HG02763 (cell line): ENCODE data around the gene DHRS7C.

Source experiments
- ATAC-seq: cut with Tn5 transposase; IDR thresholded peaks from one replicate; pipeline ENCODE4 v1.9.1; 2021; ENCODE audit warnings: mild to moderate bottlenecking, moderate library complexity; ENCODE audit not compliant: unreplicated experiment

DHRS7C gene

DNA sequence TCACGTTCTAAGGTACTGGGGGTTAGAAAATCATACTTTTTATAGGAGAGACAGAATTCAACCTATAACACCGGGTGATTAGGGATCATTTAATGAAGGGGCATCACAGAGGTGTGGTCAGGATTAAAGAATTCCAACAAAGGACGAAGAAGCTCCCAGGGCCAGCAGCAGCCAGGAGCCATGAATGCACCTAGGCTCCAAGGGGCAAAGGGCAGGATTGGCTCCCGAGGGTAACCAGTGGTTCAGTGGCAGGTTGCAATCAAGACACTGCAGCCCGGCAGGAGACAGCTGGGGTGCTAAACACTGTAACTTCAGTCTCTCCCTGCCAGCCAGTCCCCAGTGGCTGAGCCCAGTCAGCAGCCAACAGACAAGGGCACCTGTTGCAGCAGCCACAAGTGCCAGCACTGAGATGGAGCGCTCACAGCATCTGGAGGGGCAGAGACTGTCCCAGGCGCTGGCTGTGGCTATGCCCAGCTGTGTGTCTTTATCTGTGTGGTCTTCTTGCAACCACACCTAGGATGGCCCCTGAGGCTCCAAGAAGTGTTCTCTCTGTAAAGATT is 23.9 kb downstream of the DHRS7C start:
- ATAC-seq, result no peak

DNA sequence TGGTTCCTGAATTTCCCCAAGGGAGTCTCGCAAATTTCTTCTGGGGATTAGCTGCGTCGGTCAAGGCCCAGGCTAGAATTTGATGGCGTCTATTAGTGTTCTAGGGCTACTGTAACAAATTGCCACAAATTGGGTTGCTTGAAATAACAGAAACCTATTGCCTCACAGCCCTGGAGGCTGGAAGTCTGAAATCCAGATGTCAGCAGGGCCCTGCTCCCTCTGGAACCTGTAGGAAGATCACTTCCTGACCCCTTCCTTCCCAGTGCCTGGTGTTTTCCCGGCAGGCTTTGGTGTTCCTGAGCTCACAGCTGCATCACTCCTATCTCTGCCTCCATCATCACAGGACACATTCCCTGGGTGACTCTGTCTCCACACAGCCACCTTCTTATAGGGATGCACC is 24.4 kb downstream of the DHRS7C start:
- no peak for ATAC-seq

DNA sequence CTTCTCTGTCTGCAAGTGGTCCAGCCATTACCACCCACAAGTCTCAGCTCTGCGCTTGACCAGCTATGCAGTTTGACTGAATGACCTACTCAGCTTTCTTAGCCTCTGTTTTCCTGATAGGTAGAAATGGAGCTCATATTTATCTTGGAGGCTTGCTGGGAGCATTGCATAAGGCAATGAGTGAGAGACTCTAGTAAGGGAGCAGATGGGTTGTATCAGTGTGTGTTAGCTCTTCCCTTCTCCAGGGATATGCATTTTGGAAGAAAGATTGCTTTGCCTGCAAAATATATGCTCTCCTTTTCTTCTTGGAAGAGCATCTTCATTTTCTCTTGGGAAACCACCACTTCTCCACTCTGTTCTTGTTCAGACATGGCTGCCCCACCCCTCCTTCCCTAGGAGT is 26.1 kb downstream of the DHRS7C start:
- ATAC-seq, result no peak

DNA sequence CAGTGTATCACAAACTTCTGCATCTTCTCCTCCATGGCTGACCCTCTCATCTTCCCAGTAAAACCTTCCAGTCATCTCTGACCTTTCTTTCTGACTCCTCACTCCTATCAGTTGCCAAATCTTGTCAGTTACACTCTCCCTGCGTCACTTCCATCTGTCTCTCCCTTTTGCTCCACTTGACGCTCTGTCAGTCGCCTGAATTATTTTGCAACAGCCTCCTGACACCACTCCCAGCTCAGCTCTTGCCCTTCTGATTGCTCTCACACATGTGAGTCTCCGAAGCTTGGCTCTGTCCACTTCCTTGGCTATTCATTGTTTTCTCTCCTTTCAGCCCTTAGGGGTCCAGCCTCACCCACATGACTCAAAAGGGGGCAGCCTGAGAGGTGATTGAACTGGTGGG is 27.7 kb downstream of the DHRS7C start:
- ATAC-seq, result no peak

DNA sequence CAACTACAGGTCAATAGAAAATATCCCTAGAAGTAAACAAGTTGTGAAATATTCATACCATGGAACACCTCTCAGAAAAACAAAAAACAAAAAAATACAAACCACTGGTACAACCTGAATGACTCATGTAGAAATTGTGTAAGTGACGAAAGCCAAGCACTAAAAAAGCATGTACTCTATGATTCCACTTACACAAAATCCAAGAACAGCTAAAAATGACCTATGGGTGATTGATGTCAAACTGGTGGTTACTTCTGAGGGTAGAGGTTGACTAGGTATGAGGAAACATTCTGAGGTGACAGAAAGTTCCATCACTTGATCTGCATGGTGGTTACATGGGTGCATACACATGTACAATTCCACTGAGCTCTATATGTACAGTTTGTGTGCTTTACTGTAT is 31.1 kb downstream of the DHRS7C start:
- no peak for ATAC-seq

DNA sequence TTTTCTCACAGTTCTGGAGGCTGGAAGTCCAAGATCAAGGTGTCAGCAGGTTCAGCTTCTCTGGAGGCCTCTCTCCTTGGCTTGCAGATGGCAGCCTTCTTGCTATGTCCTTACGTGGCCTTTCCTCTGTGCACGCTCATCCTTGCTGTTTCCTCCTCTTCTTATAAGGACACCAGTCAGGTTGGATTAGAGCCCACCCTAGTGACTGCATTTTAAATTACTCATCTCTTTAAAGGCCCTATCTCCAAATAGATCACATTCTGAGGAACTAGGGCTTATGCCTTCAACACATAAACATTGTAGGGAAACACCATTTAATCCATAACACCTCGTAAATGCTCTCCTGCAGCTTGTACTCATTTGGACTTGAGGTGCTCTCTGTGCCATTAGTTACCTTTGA is 36.3 kb downstream of the DHRS7C start:
- ATAC-seq, result no peak

DNA sequence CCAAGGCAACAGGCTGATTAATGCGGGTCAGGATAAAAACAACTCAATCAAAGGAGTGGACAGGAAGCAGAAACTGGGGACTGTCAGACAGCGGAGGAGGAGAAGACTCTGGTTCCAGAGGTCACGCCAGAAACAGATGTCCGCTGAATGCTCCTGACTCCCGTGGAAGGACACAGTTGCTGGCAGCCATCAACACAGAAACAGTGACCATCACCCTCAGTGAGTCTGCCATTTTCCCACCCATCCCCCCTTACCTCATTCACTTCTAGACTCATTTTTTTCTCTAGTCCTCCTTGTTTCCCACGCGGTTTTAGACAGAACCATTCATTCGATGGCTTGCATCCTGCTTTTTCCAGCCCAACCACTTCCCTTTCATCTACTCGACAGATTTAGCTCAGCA is 40.9 kb downstream of the DHRS7C start:
- ATAC-seq, result no peak

DNA sequence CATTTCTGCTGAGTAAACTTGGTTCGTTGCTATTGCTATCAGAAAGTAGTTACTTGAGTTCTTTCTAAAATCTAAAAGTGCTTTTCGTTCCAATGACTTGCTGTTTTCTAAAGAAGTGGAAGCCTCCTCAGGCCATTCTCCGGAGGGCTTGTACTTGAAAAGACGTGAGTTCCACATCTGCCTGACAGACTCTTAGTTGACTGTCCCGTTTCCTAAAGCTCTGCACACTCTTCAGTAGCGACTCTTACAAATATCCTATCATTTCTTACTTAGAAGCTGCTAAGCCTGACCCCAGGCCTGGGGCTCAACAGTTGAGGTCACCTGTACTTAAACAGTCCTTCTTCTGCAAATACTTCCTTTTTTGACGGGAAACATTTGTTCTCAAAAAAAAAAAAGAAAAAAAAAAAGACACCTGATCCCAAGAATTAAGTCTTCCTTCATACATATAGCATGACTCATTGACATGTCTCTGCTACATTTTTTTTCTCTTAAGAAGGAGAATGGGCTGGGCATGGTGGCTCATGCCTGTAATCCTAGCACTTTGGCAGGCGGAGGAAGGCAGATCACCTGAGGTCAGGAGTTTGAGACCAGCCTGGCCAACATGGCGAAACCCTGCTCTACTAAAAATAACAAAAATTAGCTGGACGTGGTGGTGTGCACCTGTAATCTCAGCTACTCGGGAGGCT is 61.5 kb downstream of the DHRS7C start:
- no peak for ATAC-seq

DNA sequence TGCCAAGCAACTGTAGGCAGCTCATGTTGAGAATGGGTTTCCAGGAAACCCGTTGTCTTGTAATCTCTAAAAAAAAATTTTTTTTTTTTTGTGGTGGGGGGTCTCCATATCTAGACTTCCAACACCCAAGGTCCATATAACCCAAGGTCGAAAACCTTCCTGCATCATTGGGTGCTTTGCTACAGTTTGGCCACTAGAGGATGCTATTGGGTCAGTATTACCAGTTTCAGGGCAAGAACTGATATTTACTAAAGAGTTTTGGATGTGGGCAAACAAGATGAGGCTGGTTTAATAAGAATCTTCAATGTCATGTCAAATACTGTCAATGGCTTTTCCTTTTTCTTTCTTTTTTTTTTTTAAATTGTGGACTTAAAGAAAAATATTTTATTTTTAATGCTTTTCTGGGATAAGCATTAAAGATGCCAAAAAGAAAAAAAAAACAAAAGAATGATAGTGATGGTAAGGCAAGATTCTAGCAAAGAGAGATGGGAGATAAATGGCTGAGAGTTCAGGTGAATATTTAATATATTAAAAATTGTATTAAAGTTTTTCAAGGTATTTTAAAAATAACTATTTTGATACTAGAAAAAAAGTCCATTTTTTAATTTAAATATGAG is 62.2 kb downstream of the DHRS7C start:
- ATAC-seq, result no peak

DNA sequence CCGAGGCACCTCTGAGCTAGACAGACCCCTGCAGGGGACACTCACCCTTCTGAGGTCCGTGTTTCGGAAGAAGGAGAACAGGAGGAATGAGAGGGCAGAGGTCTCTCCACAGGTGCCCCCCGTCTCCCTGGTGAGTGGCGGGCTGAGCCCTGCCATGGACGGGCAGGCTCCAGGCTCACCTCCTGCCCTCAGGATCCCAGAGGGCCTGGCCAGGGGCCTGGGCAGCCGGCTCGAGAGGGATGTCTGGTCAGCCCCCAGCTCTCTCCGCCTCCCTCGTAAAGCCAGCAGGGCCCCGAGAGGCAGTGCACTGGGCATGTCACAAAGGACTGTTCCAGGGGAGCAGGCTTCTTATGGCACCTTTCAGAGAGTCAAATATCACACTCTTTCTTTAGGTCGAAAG is 62.8 kb downstream of the DHRS7C start:
- ATAC-seq, result no peak

DNA sequence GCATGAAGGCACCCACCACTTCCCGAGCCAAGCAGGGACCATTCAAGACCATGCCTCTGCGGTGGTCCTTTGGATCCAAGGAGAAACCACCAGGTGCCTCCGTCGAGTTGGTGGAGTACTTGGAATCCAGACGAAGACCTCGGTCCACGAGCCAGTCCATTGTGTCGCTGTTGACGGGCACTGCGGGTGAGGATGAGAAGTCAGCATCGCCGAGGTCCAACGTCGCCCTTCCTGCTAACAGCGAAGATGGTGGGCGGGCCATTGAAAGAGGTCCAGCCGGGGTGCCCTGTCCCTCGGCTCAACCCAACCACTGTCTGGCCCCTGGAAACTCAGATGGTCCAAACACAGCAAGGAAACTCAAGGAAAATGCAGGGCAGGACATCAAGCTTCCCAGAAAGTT is 63.4 kb downstream of the DHRS7C start:
- ATAC-seq, result no peak

DNA sequence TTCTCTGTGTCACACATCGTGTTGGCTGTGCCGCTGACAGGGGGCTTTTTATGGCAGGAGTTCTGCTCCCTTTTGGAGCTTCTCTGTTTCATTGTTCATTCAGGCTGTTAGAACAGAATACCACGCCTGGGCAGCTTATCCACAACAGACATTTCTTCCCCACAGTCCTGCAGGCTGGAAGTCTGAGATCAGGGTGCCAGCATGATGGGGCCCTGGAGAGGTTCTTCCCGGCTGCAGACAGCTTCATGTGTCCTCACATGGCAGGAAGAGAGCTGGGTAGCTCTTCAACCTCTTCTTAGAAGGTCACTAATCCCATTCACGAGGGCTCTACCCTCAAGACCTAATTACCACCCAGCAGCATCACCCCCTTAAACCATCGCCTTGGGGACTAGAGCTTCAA is 65.1 kb downstream of the DHRS7C start:
- no peak for ATAC-seq

DNA sequence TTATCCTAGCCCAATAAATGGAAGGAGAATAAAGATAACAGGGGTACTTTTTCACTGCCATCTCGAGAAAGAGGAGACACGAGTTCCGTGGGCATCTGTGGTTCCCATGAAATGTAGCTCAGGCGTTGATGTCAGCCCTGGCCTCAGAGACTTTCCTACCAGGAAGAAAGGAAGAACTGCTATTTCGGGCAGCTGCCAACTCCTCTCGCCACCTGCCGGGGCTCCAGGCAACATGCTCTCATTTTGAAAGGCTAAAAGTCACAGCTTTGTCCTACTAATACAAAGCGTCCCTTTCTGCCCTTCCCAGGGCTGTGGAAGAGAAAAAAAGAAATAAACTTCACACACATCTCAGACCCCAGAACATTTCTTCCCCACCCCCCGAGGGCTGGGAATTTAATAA is 65.8 kb downstream of the DHRS7C start:
- ATAC-seq, result no peak
